Mucosa of gallbladder (tissue), 1 donor: ENCODE results near the gene ALG9. TPM values are rescaled to one million over a fixed set of nuclear protein-coding genes. Genes with fewer than 3 reads are reported as not detected.

ENCODE experiments used
- DNase-seq: peaks from one replicate; pipeline ENCODE4 v3.0.0-alpha.2; 2020; ENCODE audit warnings: low spot score
- total RNA-seq: library from RNA; stranded (reverse); gene quantifications from one replicate; pipeline ENCODE4 v1.2.1, GENCODE V29; 2021
- donor health status: DM: no; HTN: no; CAD: no.

Gene ALG9
- total RNA-seq, 1 donor from 2014 or later: 42.4 TPM

- no peak for DNase-seq
These were observed 8.2 kb upstream of the ALG9 start for GRCh38 chr11:111879637-111879960.

DNA sequence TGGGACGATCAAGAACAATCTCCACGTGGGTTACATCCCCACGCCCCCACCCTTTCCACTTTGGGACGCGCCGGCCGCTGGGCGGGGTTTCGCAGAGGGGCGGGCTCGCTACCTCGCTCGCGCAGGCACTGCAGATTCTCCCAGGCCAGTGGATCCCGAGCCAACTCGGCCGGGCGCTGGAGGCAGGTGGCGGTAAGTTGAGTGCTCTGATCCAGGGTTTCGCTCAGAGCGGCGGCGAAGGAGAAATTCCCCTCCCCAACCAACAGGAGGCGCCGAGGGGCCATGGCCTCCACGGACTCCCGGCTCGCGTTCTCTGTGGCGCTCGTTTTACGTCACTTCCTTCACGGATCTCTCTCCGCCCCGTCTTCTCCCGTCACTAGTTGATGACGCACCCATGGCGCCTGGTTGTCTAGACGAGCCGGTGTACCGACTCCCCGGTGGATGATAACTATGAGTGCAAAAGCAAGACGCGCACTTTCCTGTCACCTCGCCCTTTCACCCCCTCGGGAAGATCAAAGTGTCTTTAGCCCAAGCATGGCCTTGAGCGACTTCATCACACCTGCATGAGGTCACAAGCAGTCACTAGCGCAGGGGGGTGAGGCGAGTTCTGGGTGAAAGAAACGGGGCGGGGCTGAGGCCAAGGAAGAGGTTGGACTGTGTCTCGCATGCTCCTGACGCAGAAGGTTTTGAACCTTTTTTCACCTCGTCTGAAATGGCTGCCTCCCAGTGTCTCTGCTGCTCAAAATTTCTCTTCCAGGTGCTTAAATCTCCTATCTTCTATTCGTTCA, 7.7 kb upstream of the ALG9 start, which contains the start of the genes CFAP68 and FDXACB1:
Gene CFAP68 (plus strand): TSS at position 693 of the 788 bp plus-strand sequence. CDS start 20 bp downstream, at position 713.
Gene FDXACB1 (minus strand): TSS at position 317 of the 788 bp plus-strand sequence. CDS start 33 bp downstream, at position 284.
- DNase-seq: peak; percentile 98

GRCh38 chr11:111878385-111878848, 7.0 kb upstream of the ALG9 start:
- no peak for DNase-seq

DNA sequence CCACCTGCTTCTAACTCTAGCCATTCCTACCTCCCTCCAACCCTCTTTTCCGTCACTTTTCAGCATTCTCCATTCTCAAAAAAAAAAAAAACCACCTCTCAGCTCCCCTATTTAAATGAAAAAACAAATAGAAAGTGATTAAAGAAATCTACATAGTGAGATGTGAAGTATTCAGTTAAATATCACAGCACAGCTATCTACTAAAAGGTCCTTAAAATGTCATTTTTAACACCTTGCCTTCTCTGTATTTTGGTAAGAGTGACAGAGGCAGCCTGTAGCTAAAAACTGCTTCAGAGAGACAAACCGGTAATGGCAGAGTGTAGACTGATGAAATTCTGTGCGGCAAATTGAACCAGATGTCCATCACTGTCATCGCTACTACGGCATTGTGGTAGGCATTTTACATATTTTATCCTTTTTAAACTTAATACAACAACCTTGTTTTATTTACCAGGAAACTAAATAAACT, 346 bp upstream of the ALG9 start:
- DNase-seq: no peak

DNA sequence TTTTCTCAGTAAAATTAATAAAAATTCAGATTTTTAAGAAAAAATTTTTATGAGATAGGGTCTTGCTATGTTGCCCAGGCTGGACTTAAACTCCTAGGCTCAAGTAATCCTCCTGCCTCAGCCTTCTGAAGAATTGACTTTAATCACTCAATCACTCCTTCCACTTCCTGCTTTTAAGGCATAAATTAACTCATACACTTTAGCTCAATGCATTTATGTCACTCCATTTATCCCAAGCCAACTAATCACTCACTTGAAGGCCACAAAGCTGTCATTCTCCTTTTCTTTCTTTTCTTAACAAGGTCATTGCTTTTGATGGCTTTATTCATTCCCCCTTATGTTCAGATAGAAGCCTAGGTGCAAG, 877 bp downstream of the ALG9 start:
- no peak for DNase-seq

GRCh38 chr11:111870113-111870512, 1.3 kb downstream of the ALG9 start:
- DNase-seq: no peak

- DNase-seq: no peak
These were observed 11.1 kb downstream of the ALG9 start for GRCh38 chr11:111860257-111860656.

DNA sequence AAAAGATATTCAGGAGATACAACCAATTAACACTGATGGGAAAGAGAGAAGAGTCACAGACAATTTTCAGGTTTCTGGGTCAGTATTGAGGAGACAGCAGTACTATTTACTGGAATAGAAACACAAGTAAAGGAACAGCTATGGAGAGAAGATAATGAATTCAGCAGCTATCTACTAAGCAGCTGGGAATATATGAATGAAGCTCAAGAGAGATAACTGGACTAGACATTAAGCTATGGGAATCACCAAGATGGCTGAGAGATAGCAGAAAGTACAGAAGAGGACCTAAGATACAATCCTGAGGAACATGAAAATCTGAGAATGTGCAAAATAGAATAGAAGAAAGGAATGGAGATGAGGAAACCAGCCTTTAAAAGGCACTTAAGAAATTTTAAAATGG, 15.9 kb downstream of the ALG9 start:
- no peak for DNase-seq

GRCh38 chr11:111852103-111852502, 19.3 kb downstream of the ALG9 start:
- DNase-seq: no peak

DNA sequence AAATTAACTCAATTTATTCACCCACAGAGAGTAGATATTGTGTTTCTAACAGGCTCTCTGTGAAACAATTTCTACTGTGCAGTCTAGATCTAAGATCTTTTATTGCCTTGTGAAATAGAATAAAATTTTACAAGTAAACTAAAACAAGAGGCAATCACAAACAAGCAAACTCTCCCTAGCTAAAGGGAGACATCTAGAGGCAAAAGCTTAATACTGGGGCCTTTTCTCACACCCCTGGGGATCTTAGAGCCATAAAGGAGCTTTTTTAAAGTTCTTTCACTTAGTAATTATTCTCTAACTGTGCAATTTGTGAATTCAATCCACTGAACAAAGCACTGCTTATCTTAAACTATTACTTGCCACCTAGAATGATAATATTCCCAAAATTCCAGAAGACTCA, 19.7 kb downstream of the ALG9 start:
- DNase-seq: no peak

DNA sequence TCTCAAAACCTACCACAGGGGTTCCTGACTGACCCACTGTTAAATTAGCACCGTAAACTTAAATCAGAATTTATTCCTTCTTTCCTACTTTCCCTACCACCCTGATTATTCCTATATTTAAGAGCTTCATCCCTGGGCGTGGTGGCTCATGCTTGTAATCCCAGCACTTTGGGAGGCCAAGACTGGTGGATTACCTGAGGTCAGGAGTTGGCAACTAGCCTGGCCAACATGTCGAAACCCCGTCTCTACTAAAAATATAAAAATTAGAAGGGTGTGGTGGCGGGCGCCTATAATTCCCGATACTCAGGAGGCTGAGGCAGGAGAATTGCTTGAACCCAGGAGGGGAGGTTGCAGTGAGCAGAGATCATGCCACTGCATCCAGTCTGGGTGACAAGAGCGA, 20.3 kb downstream of the ALG9 start:
- no peak for DNase-seq

DNA sequence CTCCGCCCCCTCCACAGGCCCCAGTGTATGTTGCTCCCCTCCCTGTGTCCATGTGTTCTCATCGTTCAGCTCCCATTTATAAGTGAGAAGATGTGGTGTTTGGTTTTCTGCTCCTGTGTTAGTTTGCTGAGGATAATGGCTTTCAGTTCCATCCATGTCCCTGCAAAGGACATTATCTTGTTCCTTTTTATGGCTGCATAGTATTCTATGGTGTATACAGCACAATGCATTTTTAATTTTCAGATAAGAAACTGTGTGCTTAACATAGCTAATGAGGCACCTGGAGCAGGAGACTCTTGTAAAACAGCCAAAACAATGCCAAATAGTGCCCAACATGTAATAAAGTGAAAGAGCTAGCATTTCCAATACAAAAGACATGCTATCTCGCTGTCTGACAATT, 21.8 kb downstream of the ALG9 start:
- DNase-seq: no peak

GRCh38 chr11:111846636-111847035, 24.7 kb downstream of the ALG9 start:
- no peak for DNase-seq

DNA sequence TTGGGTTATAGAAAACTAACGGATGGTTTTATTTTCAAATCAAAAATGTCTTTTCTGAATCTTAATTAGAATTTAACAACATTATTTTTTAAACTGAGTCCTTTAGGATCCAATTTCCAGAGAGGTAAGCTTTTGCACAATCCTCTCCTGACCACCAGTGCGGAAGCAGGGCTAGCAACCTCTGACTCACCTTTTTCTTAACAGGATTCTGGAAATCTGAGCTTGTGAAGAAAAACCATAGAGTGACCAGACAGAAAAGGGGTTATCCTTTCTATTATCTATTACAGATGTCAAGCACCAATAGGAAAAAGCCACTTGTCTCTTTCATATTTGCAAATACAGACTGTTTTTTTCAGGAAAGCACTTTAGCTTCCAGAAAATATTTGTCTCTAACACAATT, 25.3 kb downstream of the ALG9 start:
- no peak for DNase-seq

GRCh38 chr11:111845276-111846028, 25.9 kb downstream of the ALG9 start:
- no peak for DNase-seq

DNA sequence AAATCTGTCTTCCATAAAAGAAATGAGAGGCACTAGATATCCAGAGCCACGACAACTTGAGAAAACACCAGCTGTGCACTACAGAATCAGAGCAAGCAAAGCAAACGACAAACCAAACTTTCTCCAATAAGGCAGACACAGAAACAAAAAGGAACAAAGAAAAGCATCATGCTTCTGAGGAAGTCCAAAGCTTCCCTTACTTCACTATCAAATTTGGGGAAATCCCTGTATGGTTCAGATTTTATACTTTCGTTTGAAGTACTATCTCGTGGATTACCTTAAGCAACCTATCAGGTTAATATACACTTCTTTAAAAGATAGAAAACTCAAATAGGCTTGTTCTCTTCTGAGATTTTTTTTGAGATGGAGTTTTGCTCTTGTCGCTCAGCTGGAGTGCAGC, 27.7 kb downstream of the ALG9 start:
- no peak for DNase-seq

GRCh38 chr11:111841370-111842053, 29.9 kb downstream of the ALG9 start:
- peak; percentile 93 for DNase-seq

DNA sequence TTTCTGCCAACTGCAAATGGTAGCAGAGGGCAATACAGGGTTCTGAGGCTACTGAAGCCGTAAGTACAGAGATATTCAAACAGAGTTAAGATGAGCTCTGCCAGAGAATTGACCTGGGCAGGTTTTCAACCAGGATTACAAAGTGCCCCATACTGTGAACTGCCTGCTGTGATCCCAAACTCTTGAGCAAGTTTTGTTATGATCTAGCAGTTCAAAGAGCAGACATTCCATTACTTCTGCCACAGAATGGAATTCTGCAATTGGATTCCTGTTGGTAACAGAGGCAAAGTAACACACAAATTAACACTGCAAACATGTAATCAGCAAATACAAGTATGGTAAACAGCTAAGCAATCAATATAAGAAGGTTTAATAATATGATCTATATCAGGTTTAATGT, 31.2 kb downstream of the ALG9 start:
- DNase-seq: no peak

DNA sequence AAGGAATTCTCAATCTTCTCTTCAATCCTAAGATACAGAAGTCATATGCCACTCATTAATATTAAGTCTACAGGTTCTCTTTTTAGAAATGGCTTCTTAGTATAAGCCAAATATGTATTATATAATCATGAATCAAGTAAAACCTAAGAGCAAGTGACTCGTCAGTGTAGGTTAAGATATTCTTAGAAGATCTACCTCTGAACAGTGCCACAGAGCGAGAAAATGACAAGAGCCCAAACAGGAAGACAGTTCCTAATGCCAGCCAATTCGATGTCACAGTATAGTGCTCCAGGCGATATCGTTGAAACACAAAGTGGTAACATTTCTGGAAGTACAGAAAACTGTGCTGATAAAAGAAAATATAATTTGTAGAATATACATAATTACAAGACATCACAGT, 33.3 kb downstream of the ALG9 start:
- DNase-seq: no peak

DNA sequence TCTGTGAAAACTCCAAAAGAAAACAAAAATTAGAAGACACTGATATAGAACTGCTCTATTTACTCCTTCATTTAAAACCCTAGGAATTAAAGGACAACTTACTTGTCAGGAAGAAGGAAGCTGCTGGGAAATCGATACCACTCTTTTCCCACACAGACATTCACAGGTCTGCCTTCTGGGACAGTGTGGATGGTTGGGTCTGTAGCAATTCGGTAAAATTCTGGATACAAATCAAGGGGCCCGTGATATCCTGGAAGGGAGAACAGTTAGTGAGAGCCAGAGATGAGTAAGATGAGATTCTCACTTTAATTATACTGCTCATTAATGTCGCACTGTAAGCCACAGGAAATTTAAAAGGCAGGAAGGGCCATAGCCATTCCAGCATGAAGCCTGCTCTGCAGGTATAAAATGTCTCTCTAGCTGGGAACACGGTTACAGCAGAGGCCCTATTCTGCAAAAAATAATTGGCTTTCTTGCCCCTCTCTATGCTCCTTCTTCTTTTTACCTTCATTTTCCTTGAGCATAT, 34.0 kb downstream of the ALG9 start:
- DNase-seq: no peak

- no peak for DNase-seq
These were observed 34.7 kb downstream of the ALG9 start for GRCh38 chr11:111836721-111837120.

DNA sequence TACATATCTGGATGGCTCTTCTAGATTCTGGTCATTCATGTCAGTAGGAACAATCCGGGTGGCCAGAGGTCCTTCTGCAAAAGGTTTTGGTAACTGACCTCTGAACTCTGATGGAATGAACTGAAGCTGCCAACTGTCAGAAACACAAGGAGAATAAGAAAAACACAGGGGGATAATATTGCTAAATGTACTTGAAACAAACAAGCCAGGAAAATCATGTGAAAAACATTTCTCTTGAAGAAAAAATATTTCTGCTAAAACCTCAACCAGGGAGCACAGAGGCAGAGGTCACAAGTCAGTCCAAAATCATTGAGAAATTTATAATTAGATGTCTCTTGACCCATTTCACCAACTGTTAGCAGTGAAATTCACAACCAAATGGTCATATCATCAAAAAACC, 35.2 kb downstream of the ALG9 start:
- no peak for DNase-seq
